HG02763 (cell line): Measurements from ENCODE around the gene POU6F1.
"Not testable (repeated sequence)": the region's sequence is repeated elsewhere in the genome, so short reads cannot be mapped to it uniquely, and the experiment has no call there.

ENCODE experiments used
- ATAC-seq: cut with Tn5 transposase; IDR thresholded peaks from one replicate; pipeline ENCODE4 v1.9.1; 2021; ENCODE audit warnings: mild to moderate bottlenecking, moderate library complexity; ENCODE audit not compliant: unreplicated experiment

POU6F1 gene

DNA sequence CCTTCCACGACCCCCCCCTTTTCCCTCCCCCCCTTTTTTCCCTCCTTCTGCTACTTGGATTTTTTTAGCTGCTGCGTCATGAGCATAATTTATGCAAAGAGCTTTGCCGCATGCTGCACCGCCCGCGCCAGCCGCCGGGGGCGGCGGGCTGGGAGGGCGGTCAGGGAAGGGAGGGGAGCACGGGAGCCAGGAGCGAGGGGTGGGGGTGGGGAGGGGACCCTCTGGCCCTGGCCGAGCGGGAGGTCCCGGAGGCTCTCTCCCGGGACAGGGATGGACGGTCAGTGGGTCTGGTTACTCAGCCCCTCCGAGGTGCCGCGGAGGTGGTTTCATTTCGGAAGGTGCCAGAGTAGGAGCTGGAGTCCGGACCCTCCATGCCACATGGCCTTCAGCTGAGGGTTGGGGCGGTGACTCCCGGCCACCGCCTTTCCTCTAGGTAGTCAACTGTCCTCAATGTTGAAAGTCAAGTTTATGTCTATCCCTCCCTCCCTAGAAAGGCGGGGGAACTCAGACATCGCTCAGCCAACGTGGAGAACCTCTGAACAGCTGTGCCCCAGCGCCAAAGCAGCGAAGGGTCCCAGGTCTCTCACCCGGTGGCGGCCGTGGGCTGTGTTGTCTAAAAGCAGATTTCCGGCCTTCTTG, at the start of gene POU6F1:
Gene POU6F1, minus strand, starts transcription at position 95 of the 639 bp plus-strand sequence. CDS start 11,226 bp downstream, outside the sequence.
- peak; percentile 66 for ATAC-seq

DNA sequence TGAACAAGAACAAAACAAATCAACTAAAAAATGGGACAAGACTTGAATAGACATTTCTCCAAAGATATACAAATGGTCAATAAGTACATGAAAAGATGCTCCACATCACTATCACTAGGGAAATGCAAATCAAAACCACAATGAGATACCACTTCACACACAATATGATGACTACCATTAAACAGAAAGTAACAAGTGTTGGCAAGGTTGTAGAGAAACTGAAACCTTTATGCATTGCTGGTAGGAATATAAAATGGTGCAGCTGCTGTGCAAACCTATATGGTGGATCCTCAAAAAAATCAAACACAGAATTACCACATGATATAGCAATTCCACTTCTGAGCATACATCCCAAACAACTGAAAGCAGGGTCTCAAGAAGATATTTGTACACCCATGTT, 47.2 kb upstream of the POU6F1 start:
- no peak for ATAC-seq

DNA sequence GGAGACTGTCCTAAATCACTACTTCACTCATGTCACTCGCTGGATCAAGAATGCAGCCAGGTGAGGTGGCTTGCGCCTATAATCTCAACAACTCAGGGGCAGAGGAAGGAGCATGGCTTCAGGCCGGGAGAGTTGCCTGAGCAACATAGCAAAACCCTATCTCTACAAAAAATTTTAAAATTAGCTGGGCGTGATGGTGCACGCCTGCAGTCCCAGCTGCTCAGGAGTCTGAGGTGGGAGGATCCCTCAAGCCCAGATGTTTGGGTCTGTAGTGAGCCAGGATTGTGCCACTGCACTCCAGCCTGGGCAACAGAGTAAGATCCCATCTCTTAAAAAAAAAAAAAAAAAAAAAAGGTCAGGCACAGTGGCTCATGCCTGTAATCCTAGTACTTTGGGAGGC, 46.4 kb upstream of the POU6F1 start:
- no peak for ATAC-seq

DNA sequence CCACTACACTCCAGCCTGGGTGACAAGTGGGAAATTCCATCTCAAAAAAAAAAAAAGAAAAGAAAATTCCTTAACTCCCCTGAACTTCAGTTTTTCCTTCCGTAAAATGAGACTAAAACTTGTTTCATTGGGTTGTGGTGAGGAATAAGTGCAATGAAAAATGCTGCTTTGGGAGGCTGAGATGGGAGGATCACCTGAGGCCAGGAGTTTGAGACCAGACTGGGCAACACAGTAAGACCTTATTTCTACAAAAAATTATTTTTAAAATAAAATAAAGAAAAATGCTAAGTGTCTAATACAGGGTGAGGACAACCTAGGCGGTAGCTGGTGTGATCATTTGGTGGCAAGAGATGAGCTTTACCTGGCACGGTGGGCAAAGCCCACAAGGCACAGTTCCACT, 45.5 kb upstream of the POU6F1 start:
- no peak for ATAC-seq

- ATAC-seq = no peak
Measured at GRCh38 chr12:51262758-51263177, 44.9 kb upstream of the POU6F1 start.

DNA sequence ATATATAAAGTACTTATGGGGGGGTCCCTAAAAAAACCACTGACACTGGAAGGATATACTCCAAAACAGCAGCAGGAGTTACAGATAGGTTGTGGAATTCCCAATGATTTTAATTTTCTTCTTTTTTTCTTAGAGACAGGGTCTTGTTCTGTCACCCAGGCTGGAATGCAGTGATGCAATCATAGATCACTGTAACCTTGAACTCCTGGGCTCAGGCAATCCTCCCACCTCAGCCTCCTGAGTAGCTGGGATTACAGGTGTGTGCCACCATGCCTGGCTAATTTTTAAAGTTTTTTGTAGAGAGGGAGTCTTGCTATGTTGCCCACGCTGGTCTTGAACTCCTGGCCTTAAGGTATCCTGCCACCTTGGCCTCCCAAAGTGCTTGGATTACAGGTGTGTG, 41.7 kb upstream of the POU6F1 start:
- not testable (repeated sequence) for ATAC-seq

DNA sequence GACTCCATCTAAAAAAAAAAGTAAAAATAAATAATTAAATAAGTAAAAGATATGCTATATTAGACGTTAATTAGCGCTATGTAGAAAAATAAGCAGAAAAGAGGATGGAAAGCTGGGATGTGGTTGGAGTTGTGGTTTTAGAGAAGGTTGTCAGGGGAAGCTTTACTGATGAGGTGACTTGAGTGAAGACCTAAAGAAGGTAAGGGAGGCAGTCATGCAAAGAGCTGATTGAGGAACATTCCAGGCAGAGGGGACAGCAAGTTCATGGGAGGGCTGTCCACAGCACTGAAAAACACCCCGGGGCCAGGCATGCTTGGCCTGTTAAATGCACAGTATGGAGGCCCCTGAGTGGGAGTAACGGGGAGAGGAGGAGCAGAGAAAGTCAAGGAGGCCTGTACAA, 36.7 kb upstream of the POU6F1 start:
- no peak for ATAC-seq

DNA sequence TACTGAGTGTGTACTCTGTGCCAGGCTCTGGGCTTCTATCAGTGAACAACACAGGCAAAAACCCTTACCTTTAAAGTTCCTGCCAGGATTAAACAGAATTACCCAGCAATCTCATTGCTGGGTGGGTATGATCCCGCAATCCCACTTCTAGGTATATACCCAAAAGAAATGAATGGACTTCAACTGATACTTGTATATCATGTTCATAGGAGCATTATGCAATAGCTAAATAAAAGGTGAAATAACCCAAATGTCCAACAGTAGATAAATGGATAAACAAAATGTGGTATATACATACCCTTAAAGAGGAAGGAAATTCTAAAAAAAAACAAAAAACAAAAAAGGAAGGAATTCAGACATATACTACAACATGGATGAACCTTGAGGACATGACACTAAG, 35.4 kb upstream of the POU6F1 start:
- ATAC-seq = no peak

- no peak for ATAC-seq
Measured at GRCh38 chr12:51247523-51248206, 29.8 kb upstream of the POU6F1 start.

DNA sequence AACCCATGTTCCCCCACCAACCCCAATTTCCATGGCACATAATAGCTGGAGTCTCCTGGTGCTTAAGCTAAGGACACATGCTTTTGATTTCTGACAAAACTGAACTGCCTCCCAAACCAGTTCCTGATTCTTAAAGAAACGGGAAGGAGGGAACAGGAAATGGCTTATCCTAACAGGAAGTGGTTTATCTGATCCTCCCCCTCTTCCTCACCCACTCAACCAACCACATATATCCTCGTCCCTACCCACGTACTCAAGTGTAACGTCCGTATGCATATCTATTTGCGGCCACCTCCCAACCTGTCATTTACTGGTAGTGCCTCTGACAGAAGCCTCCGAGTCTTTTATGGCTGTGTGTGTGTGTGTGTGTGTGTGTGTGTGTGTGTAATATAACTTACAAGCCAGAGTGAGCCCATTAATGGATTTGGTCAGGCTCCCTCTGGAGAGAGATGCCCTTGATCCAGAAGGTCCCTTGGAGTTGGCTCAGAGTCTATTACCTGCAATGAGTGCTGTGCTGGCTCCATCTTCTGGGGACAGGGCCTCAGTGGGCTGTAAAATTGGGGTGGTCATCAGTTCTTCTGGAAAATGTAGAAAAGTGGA, 28.5 kb upstream of the POU6F1 start:
- ATAC-seq = no peak

- ATAC-seq = no peak
Measured at GRCh38 chr12:51245476-51246253, 27.8 kb upstream of the POU6F1 start.

DNA sequence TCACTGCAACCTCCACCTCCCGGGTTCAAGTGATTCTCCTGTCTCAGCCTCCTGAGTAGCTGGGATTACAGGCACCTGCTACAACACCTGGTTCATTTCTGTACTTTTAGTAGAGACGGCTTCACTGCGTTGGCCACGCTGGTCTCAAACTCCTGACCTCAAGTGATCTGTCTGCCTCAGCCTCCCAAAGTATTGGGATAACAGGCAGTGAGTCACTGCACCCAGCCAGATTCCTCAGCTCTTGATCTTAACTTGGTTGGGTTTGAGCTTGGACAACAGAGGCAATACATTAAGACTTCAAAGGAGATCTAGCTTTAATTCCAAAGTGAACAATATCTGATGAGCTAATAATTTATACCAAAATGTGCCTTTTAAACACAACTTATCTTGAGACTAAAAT, 26.4 kb upstream of the POU6F1 start:
- no peak for ATAC-seq

DNA sequence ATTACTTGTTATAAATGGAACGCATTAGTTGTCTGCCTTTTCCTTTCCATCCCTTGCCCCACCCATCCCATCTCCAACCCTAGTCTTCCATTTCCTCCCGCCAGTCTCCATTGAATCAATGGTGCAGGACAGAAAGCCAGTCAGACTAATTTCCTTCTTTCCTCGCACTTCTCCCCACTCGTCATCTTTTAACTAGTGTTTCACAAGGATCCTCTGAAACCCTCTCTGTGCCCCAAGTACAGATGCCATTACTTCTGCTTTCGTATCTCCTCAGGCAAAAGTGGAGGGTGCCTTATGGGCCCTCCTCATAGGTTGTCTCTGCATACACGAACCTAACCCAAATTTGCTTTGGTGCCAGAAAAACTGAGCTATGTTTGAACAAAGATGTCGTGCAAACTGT, 25.0 kb upstream of the POU6F1 start:
- ATAC-seq = no peak

DNA sequence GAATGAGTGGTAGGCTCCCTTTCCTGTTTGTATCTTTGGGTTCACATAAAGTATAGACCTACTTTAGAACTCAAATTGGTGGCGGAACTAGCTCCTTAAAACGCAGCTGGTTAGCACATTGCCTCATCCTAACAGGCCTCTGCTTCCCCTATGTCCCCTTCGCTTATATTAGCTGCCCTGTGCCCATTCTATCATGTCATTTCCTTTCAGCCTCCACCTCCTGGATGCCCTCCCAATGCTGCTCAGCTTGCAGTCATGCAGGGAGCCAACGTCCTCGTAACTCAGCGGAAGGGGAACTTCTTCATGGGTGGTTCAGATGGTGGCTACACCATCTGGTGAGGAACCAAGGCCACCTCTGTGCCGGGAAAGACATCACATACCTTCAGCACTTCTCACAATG, 24.3 kb upstream of the POU6F1 start:
- no peak for ATAC-seq

- ATAC-seq = no peak
Measured at GRCh38 chr12:51240971-51241370, 23.1 kb upstream of the POU6F1 start.

DNA sequence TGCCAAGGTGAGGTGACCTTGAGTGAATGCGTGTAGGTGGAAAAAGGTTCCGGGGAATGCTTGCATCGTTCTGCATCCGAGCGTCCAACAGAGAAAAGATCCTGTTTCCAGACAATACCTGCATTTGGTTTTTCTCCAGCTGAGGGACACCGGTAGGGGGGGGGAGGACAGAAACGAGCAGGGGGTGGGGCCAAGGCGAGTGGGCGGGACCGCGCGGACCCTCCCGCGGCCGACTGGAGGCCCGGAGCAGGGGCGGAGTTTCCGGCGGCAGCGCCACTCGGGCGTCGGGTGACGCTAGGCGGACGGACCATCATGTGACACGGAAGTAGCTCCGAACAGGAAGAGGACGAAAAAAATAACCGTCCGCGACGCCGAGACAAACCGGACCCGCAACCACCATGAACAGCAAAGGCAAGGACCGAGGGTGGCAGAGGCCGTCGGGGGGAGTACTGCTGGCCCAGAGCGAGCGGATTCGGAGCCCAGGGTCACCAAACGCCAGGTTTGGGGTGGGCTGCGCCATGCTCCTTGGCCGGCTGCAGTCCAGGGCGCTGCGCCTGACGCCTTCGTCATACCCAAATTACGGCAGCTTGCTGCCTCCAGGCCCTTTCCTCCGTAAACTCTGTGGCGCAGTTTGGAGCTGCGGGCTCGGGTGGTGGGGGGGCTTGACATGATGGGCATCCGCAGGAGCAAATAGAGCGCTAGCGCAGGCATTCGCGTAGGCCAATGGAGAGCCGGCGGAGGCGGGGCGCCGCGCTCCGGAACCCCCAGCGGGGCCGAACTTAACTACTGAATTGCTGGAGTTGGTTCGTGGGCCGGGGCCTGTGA, 20.9 kb upstream of the POU6F1 start, which contains the start of gene DAZAP2:
Gene DAZAP2, plus strand, starts transcription at position 317 of the 825 bp plus-strand sequence. Its CDS starts 82 bp downstream, at position 399.
- peak; percentile 89 for ATAC-seq

DNA sequence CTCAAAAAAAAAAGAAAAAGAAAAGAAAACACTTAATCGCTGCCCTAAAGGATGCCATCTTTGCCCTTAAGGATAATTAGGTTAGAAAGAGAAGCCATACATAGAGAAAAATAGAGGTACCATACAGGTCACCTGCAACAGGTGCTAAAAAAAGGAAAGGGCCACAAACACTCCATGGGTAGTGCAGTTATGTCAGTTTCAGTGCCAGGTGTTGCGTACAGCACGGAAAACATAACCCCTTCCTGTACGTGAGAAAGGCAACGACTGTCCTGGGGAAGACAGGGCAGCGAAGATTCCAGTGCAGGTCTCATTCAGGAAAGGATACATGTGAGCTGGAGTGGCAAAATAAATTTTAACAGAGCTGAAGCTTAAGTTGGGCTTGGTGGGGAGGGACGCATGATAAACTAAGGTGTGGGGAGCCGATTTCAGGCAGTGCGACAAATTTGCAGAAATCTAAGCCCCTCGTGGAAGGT, 20.2 kb upstream of the POU6F1 start:
- peak; percentile 11 for ATAC-seq

- ATAC-seq = no peak
Measured at GRCh38 chr12:51234530-51234929, 16.7 kb upstream of the POU6F1 start.

DNA sequence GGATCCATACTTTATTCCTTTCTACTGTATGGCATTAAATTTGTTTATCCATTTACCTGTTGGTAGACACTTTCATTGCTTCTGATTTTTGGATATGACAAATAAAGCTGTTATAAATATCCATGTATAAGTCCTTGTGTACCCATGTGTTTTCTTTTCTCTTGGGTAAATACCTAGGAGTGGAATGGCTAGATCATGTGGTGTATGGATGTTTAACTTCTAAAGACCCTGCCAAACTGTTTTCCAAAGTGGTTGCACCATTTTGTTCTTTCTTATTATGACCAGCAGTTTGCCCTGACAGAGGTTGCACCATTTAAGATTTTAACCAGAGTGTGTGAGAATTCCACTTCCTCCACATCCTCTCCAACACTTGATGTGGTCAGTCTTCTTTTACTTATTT, 14.8 kb upstream of the POU6F1 start:
- ATAC-seq = no peak

DNA sequence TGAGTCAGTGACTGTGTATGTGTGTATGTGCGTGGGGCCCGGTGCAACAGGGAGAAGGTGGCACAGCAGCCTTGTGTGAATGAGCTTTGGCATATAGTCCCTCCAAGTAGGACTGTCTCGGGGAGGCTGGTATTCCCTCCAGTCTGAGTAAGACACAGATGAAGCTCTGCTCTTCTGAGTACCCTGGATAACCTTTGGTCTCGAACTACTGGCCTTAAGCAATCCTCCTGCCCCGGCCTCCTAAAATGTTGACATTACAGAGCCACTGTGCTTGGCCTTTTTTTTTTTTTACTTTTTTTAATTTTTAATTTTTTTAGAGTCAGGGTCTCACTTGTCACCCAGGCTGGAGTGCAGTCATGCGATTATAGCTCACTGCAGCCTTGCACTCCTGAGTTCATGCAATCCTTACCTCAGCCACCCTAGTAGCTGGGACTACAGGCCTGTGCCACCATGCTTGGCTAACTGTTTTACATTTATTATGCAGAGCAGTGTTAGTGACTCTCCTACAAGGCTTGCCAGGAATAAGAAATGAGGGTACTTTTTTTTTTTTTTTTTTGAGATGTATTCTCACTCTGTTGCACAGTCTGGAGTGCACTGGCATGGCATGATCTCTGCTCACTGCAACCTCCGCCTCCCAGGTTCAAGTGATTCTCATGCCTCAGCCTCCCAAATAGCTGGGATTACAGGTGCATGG, 11.4 kb upstream of the POU6F1 start:
- ATAC-seq = no peak
